GM23248 (cell line): ENCODE data around the gene SLC5A1.

ENCODE experiments used
- EZH2 ChIP-seq: fragments of 200-600 bp; sonication (generic); IDR thresholded peaks from 2 replicates; pipeline ENCODE4 v1.6.1; 2018; ENCODE audit warnings: antibody characterized with exemption, mild to moderate bottlenecking; ENCODE audit not compliant: insufficient read depth, poor library complexity, severe bottlenecking
- EZH2phosphoT487 ChIP-seq: fragments of 200-600 bp; sonication (generic); IDR thresholded peaks from 2 replicates; pipeline ENCODE4 v1.6.1; 2018; ENCODE audit warnings: antibody characterized with exemption, moderate library complexity, mild to moderate bottlenecking, low read depth; ENCODE audit not compliant: insufficient read depth

DNA sequence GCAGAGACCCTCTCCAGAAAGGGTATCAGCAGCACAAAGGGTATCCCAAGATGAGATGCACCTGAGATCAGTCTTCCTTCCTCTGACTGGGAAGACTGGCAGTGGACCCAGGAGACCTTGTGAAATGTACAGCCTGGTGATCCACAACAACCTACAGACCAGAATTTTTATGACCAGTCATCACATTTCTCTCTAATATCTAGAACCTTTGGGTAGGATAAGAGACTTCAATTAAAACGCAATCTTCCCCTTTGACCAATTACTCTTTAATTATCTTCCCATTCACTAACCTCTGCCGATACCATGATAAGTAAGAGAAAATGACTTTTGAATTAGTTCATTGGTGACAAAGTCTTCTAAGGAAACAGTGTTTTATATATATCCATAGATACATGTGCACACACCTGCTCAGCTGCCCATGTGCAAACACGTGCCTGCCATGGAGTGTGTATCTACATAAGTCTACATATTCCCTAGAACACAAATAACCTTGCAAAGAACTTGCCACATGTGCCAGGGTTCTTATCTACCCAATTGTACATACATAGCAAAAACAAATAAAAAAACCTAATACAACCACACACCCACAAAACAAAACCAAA is 44.2 kb upstream of the SLC5A1 start:
- no peak for TF ChIP-seq EZH2phosphoT487
- TF ChIP-seq EZH2, result no peak
